ENCODE data around the gene TNIP2.

Gene TNIP2

GRCh38 chr4:2722033-2722432, 34.1 kb downstream of the TNIP2 start:
- no peak for DNase-seq (ENCODE audit: low read depth in 1 of 2, low spot score in 1 of 2)

- DNase-seq (ENCODE audit: low read depth in 1 of 2, low spot score in 1 of 2) = no peak
Observed at GRCh38 chr4:2721586-2721985, 34.5 kb downstream of the TNIP2 start.

GRCh38 chr4:2716236-2716635, 39.9 kb downstream of the TNIP2 start:
- DNase-seq (ENCODE audit: low read depth in 1 of 2, low spot score in 1 of 2) = no peak

- DNase-seq (ENCODE audit: low read depth in 1 of 2, low spot score in 1 of 2) = no peak
Observed at GRCh38 chr4:2715426-2715825, 40.7 kb downstream of the TNIP2 start.

- no peak for DNase-seq (ENCODE audit: low read depth in 1 of 2, low spot score in 1 of 2)
Observed at GRCh38 chr4:2714918-2715317, 41.2 kb downstream of the TNIP2 start.

GRCh38 chr4:2714061-2714770, 41.9 kb downstream of the TNIP2 start:
- DNase-seq (ENCODE audit: low read depth in 1 of 2, low spot score in 1 of 2) = no peak

- DNase-seq (ENCODE audit: low read depth in 1 of 2, low spot score in 1 of 2) = no peak
Observed at GRCh38 chr4:2713337-2713736, 42.8 kb downstream of the TNIP2 start.

GRCh38 chr4:2712261-2712842, 43.8 kb downstream of the TNIP2 start:
- DNase-seq (ENCODE audit: low read depth in 1 of 2, low spot score in 1 of 2) = no peak

GRCh38 chr4:2702770-2703169, 53.4 kb downstream of the TNIP2 start:
- no peak for DNase-seq (ENCODE audit: low read depth in 1 of 2, low spot score in 1 of 2)

GRCh38 chr4:2702361-2702760, 53.8 kb downstream of the TNIP2 start:
- no peak for DNase-seq (ENCODE audit: low read depth in 1 of 2, low spot score in 1 of 2)

- DNase-seq (ENCODE audit: low read depth in 1 of 2, low spot score in 1 of 2) = no peak
Observed at GRCh38 chr4:2700031-2700430, 56.1 kb downstream of the TNIP2 start.

GRCh38 chr4:2699534-2699933, 56.6 kb downstream of the TNIP2 start:
- DNase-seq (ENCODE audit: low read depth in 1 of 2, low spot score in 1 of 2) = no peak

GRCh38 chr4:2698951-2699505, 57.1 kb downstream of the TNIP2 start:
- no peak for DNase-seq (ENCODE audit: low read depth in 1 of 2, low spot score in 1 of 2)

- no peak for DNase-seq (ENCODE audit: low read depth in 1 of 2, low spot score in 1 of 2)
Observed at GRCh38 chr4:2698504-2698903, 57.6 kb downstream of the TNIP2 start.

GRCh38 chr4:2697995-2698414, 58.1 kb downstream of the TNIP2 start:
- DNase-seq (ENCODE audit: low read depth in 1 of 2, low spot score in 1 of 2) = no peak

- DNase-seq (ENCODE audit: low read depth in 1 of 2, low spot score in 1 of 2) = no peak
Observed at GRCh38 chr4:2696423-2696822, 59.7 kb downstream of the TNIP2 start.

- DNase-seq (ENCODE audit: low read depth in 1 of 2, low spot score in 1 of 2) = no peak
Observed at GRCh38 chr4:2695346-2696060, 60.6 kb downstream of the TNIP2 start.

- DNase-seq (ENCODE audit: low read depth in 1 of 2, low spot score in 1 of 2) = no peak
Observed at GRCh38 chr4:2694691-2695090, 61.4 kb downstream of the TNIP2 start.

- no peak for DNase-seq (ENCODE audit: low read depth in 1 of 2, low spot score in 1 of 2)
Observed at GRCh38 chr4:2691952-2692435, 64.1 kb downstream of the TNIP2 start.
